Measurements from ENCODE around the gene GTF2E1.
A peak's percentile ranks its signal among the peaks of the same experiment; 100 is the strongest.

GTF2E1 gene

DNA sequence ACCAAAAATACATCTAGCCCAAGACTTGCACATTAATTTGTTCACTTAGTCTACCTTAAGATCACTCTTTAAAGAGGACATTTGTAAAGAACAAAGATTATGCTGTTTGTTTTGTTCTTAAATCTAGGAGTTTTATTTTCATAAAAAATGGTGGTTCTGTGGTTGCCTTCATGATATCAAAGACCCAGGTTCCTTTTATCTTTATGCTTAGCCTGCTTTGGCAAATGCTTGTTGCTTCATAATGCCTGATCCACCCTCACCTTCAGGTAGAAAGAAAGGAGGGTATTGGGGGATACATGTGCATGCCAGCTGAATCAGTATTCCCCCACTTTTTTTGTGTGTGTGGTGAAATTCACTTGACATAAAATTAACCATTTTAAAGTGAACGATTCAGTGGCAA lies 48.5 kb downstream of the GTF2E1 start:
- no peak for DNase-seq
- TF ChIP-seq, protein P1, sequence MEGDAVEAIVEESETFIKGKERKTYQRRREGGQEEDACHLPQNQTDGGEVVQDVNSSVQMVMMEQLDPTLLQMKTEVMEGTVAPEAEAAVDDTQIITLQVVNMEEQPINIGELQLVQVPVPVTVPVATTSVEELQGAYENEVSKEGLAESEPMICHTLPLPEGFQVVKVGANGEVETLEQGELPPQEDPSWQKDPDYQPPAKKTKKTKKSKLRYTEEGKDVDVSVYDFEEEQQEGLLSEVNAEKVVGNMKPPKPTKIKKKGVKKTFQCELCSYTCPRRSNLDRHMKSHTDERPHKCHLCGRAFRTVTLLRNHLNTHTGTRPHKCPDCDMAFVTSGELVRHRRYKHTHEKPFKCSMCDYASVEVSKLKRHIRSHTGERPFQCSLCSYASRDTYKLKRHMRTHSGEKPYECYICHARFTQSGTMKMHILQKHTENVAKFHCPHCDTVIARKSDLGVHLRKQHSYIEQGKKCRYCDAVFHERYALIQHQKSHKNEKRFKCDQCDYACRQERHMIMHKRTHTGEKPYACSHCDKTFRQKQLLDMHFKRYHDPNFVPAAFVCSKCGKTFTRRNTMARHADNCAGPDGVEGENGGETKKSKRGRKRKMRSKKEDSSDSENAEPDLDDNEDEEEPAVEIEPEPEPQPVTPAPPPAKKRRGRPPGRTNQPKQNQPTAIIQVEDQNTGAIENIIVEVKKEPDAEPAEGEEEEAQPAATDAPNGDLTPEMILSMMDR (IDR thresholded peaks at IDR 0.05) = no peak
- Mint-ChIP-seq H3K27ac (no peak overlapping the region), H3K4me3 (no peak overlapping the region), H3K36me3 (ENCODE audit: low read depth) (no peaks in the 10 kb centered on the region), H3K27me3 (ENCODE audit: low read depth, poor library complexity) (no peaks in the 10 kb centered on the region), H3K9me3 (no peaks in the 10 kb centered on the region), H3K4me1 (no peaks in the 10 kb centered on the region)

DNA sequence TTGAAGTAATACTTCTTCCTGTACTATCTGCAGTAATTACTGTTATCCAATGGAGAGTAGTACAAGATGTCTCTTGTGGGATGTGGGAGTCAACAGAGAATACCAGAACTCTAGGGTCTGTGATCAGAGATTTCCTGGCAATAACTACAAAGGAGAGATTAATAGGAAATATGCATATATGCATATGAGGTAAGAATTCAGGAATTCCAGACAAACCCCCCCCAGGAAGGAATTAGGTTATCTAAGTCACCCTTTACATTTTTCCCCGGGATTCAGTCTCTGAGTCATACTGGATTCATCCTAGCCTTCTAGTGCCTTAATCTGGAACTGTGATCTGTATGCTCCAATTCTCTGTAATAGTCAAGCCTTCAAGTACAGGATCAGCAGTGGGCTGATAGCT lies 49.4 kb downstream of the GTF2E1 start:
- Mint-ChIP-seq H3K27me3 (ENCODE audit: low read depth, poor library complexity) (no peaks in the 10 kb centered on the region), H3K36me3 (ENCODE audit: low read depth) (no peaks in the 10 kb centered on the region), H3K4me3 (no peak overlapping the region), H3K9me3 (no peaks in the 10 kb centered on the region), H3K4me1 (peaks cover under 1% of the 10 kb centered on the region), H3K27ac (no peak overlapping the region)
- DNase-seq = no peak
- TF ChIP-seq, protein P1 (IDR thresholded peaks at IDR 0.05) = no peak

DNA sequence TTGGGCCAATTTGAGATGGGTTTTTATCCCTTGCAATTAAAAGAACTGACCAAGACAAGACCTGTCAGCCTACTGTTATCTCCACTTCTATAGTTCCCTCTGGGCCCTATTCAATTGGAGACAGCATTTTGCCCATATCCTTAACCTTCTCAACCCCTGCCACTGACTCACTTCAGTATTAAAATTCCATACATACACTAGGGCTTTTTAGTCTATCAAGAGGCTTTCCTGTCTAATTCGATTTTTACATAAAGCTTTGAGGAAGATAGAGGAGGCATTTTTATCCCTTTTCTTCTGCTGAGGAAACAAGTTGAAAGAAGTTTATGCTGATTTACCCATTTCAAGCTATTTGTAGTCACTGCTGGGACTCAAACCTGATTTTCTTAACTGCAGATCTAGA lies 51.1 kb downstream of the GTF2E1 start:
- TF ChIP-seq, protein P1 (IDR thresholded peaks at IDR 0.05) = no peak
- Mint-ChIP-seq H3K4me3 (no peak overlapping the region), H3K36me3 (ENCODE audit: low read depth) (no peaks in the 10 kb centered on the region), H3K27me3 (ENCODE audit: low read depth, poor library complexity) (no peaks in the 10 kb centered on the region), H3K27ac (no peak overlapping the region), H3K4me1 (peaks cover 4% of the 10 kb centered on the region), H3K9me3 (no peaks in the 10 kb centered on the region)
- no peak for DNase-seq

DNA sequence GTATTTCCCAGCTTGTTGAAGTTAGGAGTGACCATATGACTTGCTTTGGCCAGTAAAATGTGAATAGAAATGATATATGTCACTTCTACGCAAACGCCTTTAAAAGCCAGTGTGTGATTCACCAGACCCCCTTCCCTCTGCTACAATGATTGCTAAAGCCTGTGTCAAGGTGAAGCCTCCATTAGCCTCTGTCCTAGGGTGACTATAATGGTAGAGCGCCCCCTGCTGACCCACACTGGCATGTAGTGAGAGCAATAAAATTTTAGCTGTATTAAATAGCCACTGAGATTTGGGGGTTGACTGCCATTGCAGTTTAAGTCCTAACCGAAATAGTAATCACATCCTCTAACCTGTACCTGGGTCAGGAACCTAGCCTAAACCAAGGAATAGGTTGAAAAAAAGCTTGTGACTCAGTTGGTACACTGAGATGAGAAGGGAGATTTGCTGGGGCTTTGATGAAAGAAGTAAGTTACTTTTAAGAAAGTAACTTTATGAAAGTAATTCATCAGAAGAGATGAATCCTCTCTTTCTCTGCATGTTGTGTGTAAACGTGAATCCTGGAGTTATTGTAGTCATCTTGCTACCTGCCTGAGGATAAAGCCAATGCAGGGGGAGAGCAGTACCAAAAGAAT lies 52.6 kb downstream of the GTF2E1 start:
- no peaks in the 10 kb centered on the region for H3K9me3 Mint-ChIP-seq
- no peak overlapping the region for H3K27ac Mint-ChIP-seq
- TF ChIP-seq, protein P1 (IDR thresholded peaks at IDR 0.05) = peak; percentile 80
- H3K36me3 Mint-ChIP-seq (ENCODE audit: low read depth) = no peaks in the 10 kb centered on the region
- DNase-seq = peak; percentile 88
- peaks cover 4% of the 10 kb centered on the region for H3K4me1 Mint-ChIP-seq
- no peak overlapping the region for H3K4me3 Mint-ChIP-seq
- no peaks in the 10 kb centered on the region for H3K27me3 Mint-ChIP-seq (ENCODE audit: low read depth, poor library complexity)

DNA sequence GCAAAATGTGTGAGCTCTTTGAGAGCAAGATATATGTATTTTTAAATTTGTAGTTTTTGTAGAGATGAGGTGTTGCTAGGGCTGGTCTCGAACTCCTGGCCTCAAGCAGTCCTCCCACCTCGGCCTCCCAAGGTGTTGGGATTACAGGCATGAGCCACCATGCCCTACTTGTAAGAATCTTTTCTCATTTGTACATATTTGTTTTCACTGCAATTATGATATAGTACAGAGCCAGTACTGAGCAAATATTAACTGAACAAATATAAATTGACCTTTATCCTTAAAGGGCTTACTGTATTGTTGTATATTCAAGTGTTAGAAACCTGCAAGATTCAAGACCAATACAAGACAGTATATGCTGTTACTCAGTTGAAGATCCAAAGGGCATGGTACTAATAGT lies 53.4 kb downstream of the GTF2E1 start:
- no peaks in the 10 kb centered on the region for H3K27me3 Mint-ChIP-seq (ENCODE audit: low read depth, poor library complexity)
- H3K27ac Mint-ChIP-seq = no peak overlapping the region
- no peak for DNase-seq
- H3K4me3 Mint-ChIP-seq = no peak overlapping the region
- TF ChIP-seq, protein P1 (IDR thresholded peaks at IDR 0.05) = no peak
- H3K4me1 Mint-ChIP-seq = peaks cover 4% of the 10 kb centered on the region
- H3K36me3 Mint-ChIP-seq (ENCODE audit: low read depth) = no peaks in the 10 kb centered on the region
- no peaks in the 10 kb centered on the region for H3K9me3 Mint-ChIP-seq

DNA sequence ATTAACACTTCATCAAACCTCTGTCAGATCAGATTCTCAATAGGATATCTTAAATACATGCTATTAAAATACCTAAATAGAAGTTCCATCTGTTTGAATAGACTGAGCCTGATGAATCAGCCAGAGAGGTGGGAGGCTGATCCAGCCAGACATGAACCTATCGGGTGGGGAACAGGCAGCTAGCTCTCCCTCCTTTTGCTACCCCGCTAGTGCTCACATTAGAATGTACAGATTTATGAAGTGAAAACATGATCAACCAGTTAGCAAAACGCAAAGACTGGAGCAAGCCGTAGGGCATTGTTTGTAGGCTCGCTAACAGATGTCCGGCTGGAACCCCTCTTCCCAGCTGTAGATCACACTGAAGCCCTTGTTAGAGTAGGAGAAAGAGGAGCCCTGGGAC lies 54.4 kb downstream of the GTF2E1 start:
- H3K4me1 Mint-ChIP-seq = peaks cover 4% of the 10 kb centered on the region
- no peaks in the 10 kb centered on the region for H3K9me3 Mint-ChIP-seq
- no peak for DNase-seq
- no peak overlapping the region for H3K4me3 Mint-ChIP-seq
- TF ChIP-seq, protein P1 (IDR thresholded peaks at IDR 0.05) = no peak
- H3K27me3 Mint-ChIP-seq (ENCODE audit: low read depth, poor library complexity) = no peaks in the 10 kb centered on the region
- H3K27ac Mint-ChIP-seq = peak overlapping the region; percentile 28
- H3K36me3 Mint-ChIP-seq (ENCODE audit: low read depth) = no peaks in the 10 kb centered on the region
